Cardiac fibroblast (primary cell): ENCODE data around the gene ZFAND3.

Experiments used
- DNase-seq, 2 donors: peaks; one replicate each; pipeline versions ENCODE4 v3.0.0 to v3.0.0-alpha.2; 2010; ENCODE audit warnings: low read depth in 2 of 2
- H3K4me3 ChIP-seq, 2 donors: replicated peaks in 1 of 2; 1 replicate in 1 of 2; 2 replicates in 1 of 2; pipeline ENCODE4 v1.5.1; 2011; ENCODE audit warnings: low read depth in 2 of 2, low read length in 2 of 2, mild to moderate bottlenecking in 2 of 2, moderate library complexity in 1 of 2
- CTCF ChIP-seq: IDR thresholded peaks from one replicate; pipeline ENCODE4 v1.5.1; 2011; ENCODE audit warnings: low read depth, mild to moderate bottlenecking, low read length, inconsistent platforms

ZFAND3 gene

GRCh38 chr6:38051819-38052434, 232.4 kb downstream of the ZFAND3 start:
- H3K4me3 ChIP-seq, result no peak overlapping the region
- no peak for DNase-seq
- TF ChIP-seq CTCF, result no peak

- no peak for DNase-seq
- H3K4me3 ChIP-seq, result no peak overlapping the region
- TF ChIP-seq CTCF, result no peak
Measured at GRCh38 chr6:38054527-38055202, 235.1 kb downstream of the ZFAND3 start.

GRCh38 chr6:38055203-38055589, 235.7 kb downstream of the ZFAND3 start:
- DNase-seq, result no peak
- no peak for TF ChIP-seq CTCF
- no peak overlapping the region for H3K4me3 ChIP-seq

GRCh38 chr6:38056361-38056760, 236.8 kb downstream of the ZFAND3 start:
- no peak for DNase-seq
- no peak for TF ChIP-seq CTCF
- H3K4me3 ChIP-seq, result no peak overlapping the region

- DNase-seq, result peak in 1 of 2 donors; percentile 45
- no peak for TF ChIP-seq CTCF
- H3K4me3 ChIP-seq, result no peak overlapping the region
Measured at GRCh38 chr6:38057994-38058393, 238.5 kb downstream of the ZFAND3 start.

GRCh38 chr6:38062066-38062465, 242.5 kb downstream of the ZFAND3 start:
- no peak overlapping the region for H3K4me3 ChIP-seq

More at GRCh38 chr6:38062066-38062465, 242.5 kb downstream of the ZFAND3 start:
- no peak for TF ChIP-seq CTCF
- no peak for DNase-seq
